Measurements from ENCODE around the gene OR3A3. TPM values are rescaled to one million over a fixed set of nuclear protein-coding genes. Genes with fewer than 3 reads are reported as not detected.

The OR3A3 gene
- total RNA-seq, 1 donor from 2014 or later: not detected

- Histone ChIP-seq H3K27ac (replicated peaks) (no peak overlapping the region), H3K36me3 (no peaks in the 10 kb centered on the region), H3K4me3 (no peak overlapping the region), H3K9me3 (replicated peaks) (no peaks in the 10 kb centered on the region), H3K4me1 (peaks cover 8% of the 10 kb centered on the region), H3K27me3 (ENCODE audit: low read depth) (no peaks in the 10 kb centered on the region)
- intact Hi-C loops (cut with micrococcal nuclease): no loop called here
- DNase-seq: no peak
- no peak for TF ChIP-seq CTCF (IDR thresholded peaks at IDR 0.05; ENCODE audit: borderline replicate concordance)
Observed at GRCh38 chr17:3469529-3469928, 58.4 kb downstream of the OR3A3 start.

DNA sequence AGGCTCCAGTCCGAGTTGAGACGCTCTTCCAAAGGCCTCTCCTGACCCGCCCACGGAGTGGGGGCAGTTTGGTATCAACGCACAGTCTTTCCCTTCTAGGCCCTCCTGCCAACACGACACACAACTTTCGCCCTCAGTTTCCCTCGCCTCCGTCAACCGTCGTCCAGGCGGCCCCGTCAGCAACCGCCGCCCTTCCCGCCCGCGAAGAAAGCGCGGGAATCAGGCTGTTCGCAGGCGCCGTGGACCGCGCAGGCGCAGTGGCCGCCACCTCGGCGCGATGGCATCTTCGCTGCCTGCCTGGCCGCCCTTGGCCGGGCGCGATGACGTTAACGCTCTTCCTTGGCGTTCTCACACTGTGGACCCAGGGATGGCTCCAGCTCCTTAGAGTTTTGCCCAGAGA, 60.4 kb downstream of the OR3A3 start, which contains the start of gene SPATA22:
Gene SPATA22, minus strand, starts transcription at position 221 of the 400 bp plus-strand sequence. CDS start 2,494 bp downstream, outside the sequence.
- no peak for DNase-seq
- TF ChIP-seq CTCF (IDR thresholded peaks at IDR 0.05; ENCODE audit: borderline replicate concordance): no peak
- no peak within 1 kb of the TSS for H3K27ac ChIP-seq (replicated peaks)

DNA sequence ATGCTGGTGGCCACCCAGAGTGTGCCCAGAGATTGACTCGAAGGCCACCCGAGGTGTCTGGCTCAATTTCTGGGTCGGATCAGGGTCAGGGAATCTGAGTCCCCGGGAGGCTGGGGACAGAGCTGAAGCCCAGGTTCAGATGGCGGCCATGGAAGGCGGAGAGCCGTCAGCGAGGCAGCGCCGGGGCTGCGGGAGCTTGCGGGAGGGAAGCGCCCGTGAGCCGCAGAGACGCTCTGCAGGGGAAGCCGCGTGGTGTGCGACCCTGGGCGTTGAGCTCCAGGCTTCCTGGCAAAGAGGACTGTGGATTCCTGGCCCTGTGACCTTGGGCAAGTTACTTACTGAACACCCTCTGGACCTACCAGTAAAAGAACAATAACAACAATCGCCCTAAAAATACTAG, 61.0 kb downstream of the OR3A3 start:
- Histone ChIP-seq H3K27ac (replicated peaks) (no peak overlapping the region), H3K27me3 (ENCODE audit: low read depth) (no peaks in the 10 kb centered on the region), H3K4me1 (peaks cover 21% of the 10 kb centered on the region), H3K4me3 (no peak overlapping the region), H3K9me3 (replicated peaks) (no peaks in the 10 kb centered on the region), H3K36me3 (no peaks in the 10 kb centered on the region)
- intact Hi-C loops (cut with micrococcal nuclease): no loop called here
- no peak for TF ChIP-seq CTCF (IDR thresholded peaks at IDR 0.05; ENCODE audit: borderline replicate concordance)
- DNase-seq: no peak

More for the DNA sequence above, 60.4 kb downstream of the OR3A3 start, which contains the start of gene SPATA22:
- Histone ChIP-seq H3K4me3 (no peak within 1 kb of the TSS), H3K36me3 (no peaks in the 10 kb centered on the region), H3K9me3 (replicated peaks) (no peaks in the 10 kb centered on the region), H3K4me1 (peaks cover 21% of the 10 kb centered on the region), H3K27me3 (ENCODE audit: low read depth) (no peaks in the 10 kb centered on the region)
- intact Hi-C loops (cut with micrococcal nuclease): no loop called here

Other genes starting within 250 kb of the OR3A3 start
- not detected for gene OR1A2, start 213.9 kb upstream of the OR3A3 start, total RNA-seq
- not detected for gene OR1A1, start 203.7 kb upstream of the OR3A3 start, total RNA-seq
- gene OR3A1, start 113.0 kb upstream of the OR3A3 start, total RNA-seq: not detected
- 0.11 TPM for gene OR3A2, start 25.1 kb upstream of the OR3A3 start, total RNA-seq
- not detected for gene OR1E1, start 13.0 kb upstream of the OR3A3 start, total RNA-seq
- gene OR1E2, start 22.5 kb downstream of the OR3A3 start, total RNA-seq: not detected
- 0.44 TPM for gene SPATA22, start 60.4 kb downstream of the OR3A3 start, total RNA-seq
- gene ASPA, start 64.6 kb downstream of the OR3A3 start, total RNA-seq: 2.8 TPM
- 1.0 TPM for gene TRPV3, start 146.4 kb downstream of the OR3A3 start, total RNA-seq
- 4.3 TPM for gene TRPV1, start 198.0 kb downstream of the OR3A3 start, total RNA-seq
- gene SHPK, start 224.9 kb downstream of the OR3A3 start, total RNA-seq: 4.0 TPM
- gene CTNS, start 225.4 kb downstream of the OR3A3 start, total RNA-seq: 6.2 TPM

Measured in left ventricle myocardium inferior (tissue), 1 donor.